ENCODE results near the gene KLHDC2.
"Not testable (repeated sequence)": the region's sequence is repeated elsewhere in the genome, so short reads cannot be mapped to it uniquely, and the experiment has no call there.

KLHDC2 gene

GRCh38 chr14:49767571-49768300 is at the start of gene KLHDC2:
TSS of gene KLHDC2 (plus strand) at chr14:49768153. CDS start at chr14:49768469, 316 bp downstream.
- peak; percentile 89 for DNase-seq (ENCODE audit: low spot score)

- DNase-seq (ENCODE audit: low spot score), result no peak
Measured at GRCh38 chr14:49720744-49721143, 47.2 kb upstream of the KLHDC2 start.

- not testable (repeated sequence) for DNase-seq (ENCODE audit: low spot score)
Measured at GRCh38 chr14:49721733-49722435, 46.1 kb upstream of the KLHDC2 start.

GRCh38 chr14:49727171-49727570 is 40.8 kb upstream of the KLHDC2 start:
- no peak for DNase-seq (ENCODE audit: low spot score)

- no peak for DNase-seq (ENCODE audit: low spot score)
Measured at GRCh38 chr14:49732896-49733295, 35.1 kb upstream of the KLHDC2 start.

GRCh38 chr14:49733836-49734235 is 34.1 kb upstream of the KLHDC2 start:
- no peak for DNase-seq (ENCODE audit: low spot score)

GRCh38 chr14:49735669-49736068 is 32.3 kb upstream of the KLHDC2 start:
- not testable (repeated sequence) for DNase-seq (ENCODE audit: low spot score)

- no peak for DNase-seq (ENCODE audit: low spot score)
Measured at GRCh38 chr14:49745191-49745590, 22.8 kb upstream of the KLHDC2 start.

- DNase-seq (ENCODE audit: low spot score), result not testable (repeated sequence)
Measured at GRCh38 chr14:49746476-49746875, 21.5 kb upstream of the KLHDC2 start.

- DNase-seq (ENCODE audit: low spot score), result no peak
Measured at GRCh38 chr14:49754570-49755097, 13.3 kb upstream of the KLHDC2 start.

GRCh38 chr14:49755378-49755777 is 12.6 kb upstream of the KLHDC2 start:
- DNase-seq (ENCODE audit: low spot score), result no peak

- no peak for DNase-seq (ENCODE audit: low spot score)
Measured at GRCh38 chr14:49761839-49762551, 6.0 kb upstream of the KLHDC2 start.

GRCh38 chr14:49766839-49767238 is 1.1 kb upstream of the KLHDC2 start:
- no peak for DNase-seq (ENCODE audit: low spot score)

GRCh38 chr14:49767270-49767570 is 733 bp upstream of the KLHDC2 start:
- DNase-seq (ENCODE audit: low spot score), result no peak

- peak; percentile 90 for DNase-seq (ENCODE audit: low spot score)
Measured at GRCh38 chr14:49768301-49769121, 558 bp downstream of the KLHDC2 start.

GRCh38 chr14:49769171-49769570 is 1.2 kb downstream of the KLHDC2 start:
- DNase-seq (ENCODE audit: low spot score), result peak; percentile 57

GRCh38 chr14:49769581-49770211 is 1.7 kb downstream of the KLHDC2 start:
- DNase-seq (ENCODE audit: low spot score), result no peak

- DNase-seq (ENCODE audit: low spot score), result no peak
Measured at GRCh38 chr14:49770212-49770817, 2.4 kb downstream of the KLHDC2 start.

- DNase-seq (ENCODE audit: low spot score), result not testable (repeated sequence)
Measured at GRCh38 chr14:49771691-49772090, 3.7 kb downstream of the KLHDC2 start.

- no peak for DNase-seq (ENCODE audit: low spot score)
Measured at GRCh38 chr14:49774106-49774505, 6.2 kb downstream of the KLHDC2 start.

- no peak for DNase-seq (ENCODE audit: low spot score)
Measured at GRCh38 chr14:49778421-49778820, 10.5 kb downstream of the KLHDC2 start.
